HG02884 (cell line): ENCODE data around the gene HEPHL1.

Experiments
- ATAC-seq: cut with Tn5 transposase; IDR thresholded peaks from one replicate; pipeline ENCODE4 v1.9.1; 2021; ENCODE audit warnings: mild to moderate bottlenecking, moderate library complexity; ENCODE audit not compliant: unreplicated experiment

The HEPHL1 gene

GRCh38 chr11:94129512-94130297 lies 108.6 kb downstream of the HEPHL1 start:
- ATAC-seq = no peak

GRCh38 chr11:94130298-94131046 lies 109.3 kb downstream of the HEPHL1 start:
- no peak for ATAC-seq

GRCh38 chr11:94131047-94131717 lies 110.0 kb downstream of the HEPHL1 start:
- ATAC-seq = no peak

GRCh38 chr11:94131718-94132115 lies 110.6 kb downstream of the HEPHL1 start:
- ATAC-seq = no peak

- no peak for ATAC-seq
Observed at GRCh38 chr11:94132152-94132558, 111.0 kb downstream of the HEPHL1 start.

GRCh38 chr11:94132823-94133408 lies 111.8 kb downstream of the HEPHL1 start:
- no peak for ATAC-seq

- no peak for ATAC-seq
Observed at GRCh38 chr11:94133752-94134151, 112.6 kb downstream of the HEPHL1 start.

GRCh38 chr11:94134651-94135512 lies 113.7 kb downstream of the HEPHL1 start:
- peak; percentile 71 for ATAC-seq

- no peak for ATAC-seq
Observed at GRCh38 chr11:94139416-94139815, 118.3 kb downstream of the HEPHL1 start.

- no peak for ATAC-seq
Observed at GRCh38 chr11:94140154-94140655, 119.1 kb downstream of the HEPHL1 start.

- ATAC-seq = no peak
Observed at GRCh38 chr11:94141511-94142307, 120.6 kb downstream of the HEPHL1 start.

- no peak for ATAC-seq
Observed at GRCh38 chr11:94142308-94143281, 121.4 kb downstream of the HEPHL1 start.

- ATAC-seq = no peak
Observed at GRCh38 chr11:94144216-94144615, 123.1 kb downstream of the HEPHL1 start.

GRCh38 chr11:94144664-94145063 lies 123.5 kb downstream of the HEPHL1 start:
- ATAC-seq = no peak

GRCh38 chr11:94145431-94145830 lies 124.3 kb downstream of the HEPHL1 start:
- ATAC-seq = no peak

GRCh38 chr11:94145916-94146315 lies 124.8 kb downstream of the HEPHL1 start:
- no peak for ATAC-seq

- ATAC-seq = peak; percentile 63
Observed at GRCh38 chr11:94147433-94147845, 126.3 kb downstream of the HEPHL1 start.

GRCh38 chr11:94148189-94148588 lies 127.0 kb downstream of the HEPHL1 start:
- no peak for ATAC-seq
